Mammary epithelial cell (primary cell): Measurements from ENCODE around the gene HMX3.

Source experiments
- EZH2 ChIP-seq: IDR thresholded peaks from 2 replicates; pipeline ENCODE4 v1.6.1; 2012; ENCODE audit warnings: low read length, inconsistent platforms, borderline replicate concordance
- TF ChIP-seq, protein P1 (sequence below), 2 donors: IDR thresholded peaks in 1 of 2; conservative IDR thresholded peaks in 1 of 2; 2 replicates each; pipeline ENCODE4 v1.5.1; 2011 to 2012; ENCODE audit warnings: inconsistent platforms in 2 of 2, low read length in 2 of 2, mild to moderate bottlenecking in 2 of 2, control low read depth in 1 of 2, low read depth in 1 of 2; ENCODE audit not compliant: insufficient read depth in 1 of 2; ENCODE audit errors: extremely low read depth in 1 of 2

DNA sequence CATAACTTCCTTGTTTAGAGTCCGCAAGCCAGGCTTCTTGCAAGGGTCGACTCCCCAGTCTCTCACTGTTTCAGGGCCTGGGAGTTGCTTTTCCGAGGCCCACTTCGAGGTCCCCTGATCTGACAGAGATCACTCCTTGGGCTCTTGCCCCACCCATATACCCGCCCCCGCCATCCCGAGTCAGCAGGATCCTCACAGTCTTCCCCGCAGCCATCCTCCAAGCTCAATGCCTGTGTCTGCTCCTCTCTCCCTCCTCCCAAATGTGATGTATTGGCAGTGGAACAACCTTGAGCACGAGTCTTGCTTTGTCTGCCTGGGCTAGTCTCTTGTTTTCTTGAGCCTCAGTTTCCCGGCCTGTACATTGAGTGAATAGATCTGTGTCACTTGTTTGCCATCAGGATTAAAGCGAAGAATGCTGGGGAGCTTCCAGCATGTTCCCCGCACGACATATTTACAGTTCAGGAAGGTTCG is 9.8 kb downstream of the HMX3 start:
- TF ChIP-seq, protein P1, sequence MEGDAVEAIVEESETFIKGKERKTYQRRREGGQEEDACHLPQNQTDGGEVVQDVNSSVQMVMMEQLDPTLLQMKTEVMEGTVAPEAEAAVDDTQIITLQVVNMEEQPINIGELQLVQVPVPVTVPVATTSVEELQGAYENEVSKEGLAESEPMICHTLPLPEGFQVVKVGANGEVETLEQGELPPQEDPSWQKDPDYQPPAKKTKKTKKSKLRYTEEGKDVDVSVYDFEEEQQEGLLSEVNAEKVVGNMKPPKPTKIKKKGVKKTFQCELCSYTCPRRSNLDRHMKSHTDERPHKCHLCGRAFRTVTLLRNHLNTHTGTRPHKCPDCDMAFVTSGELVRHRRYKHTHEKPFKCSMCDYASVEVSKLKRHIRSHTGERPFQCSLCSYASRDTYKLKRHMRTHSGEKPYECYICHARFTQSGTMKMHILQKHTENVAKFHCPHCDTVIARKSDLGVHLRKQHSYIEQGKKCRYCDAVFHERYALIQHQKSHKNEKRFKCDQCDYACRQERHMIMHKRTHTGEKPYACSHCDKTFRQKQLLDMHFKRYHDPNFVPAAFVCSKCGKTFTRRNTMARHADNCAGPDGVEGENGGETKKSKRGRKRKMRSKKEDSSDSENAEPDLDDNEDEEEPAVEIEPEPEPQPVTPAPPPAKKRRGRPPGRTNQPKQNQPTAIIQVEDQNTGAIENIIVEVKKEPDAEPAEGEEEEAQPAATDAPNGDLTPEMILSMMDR (conservative IDR thresholded peaks at IDR 0.05 in 1 of 2, IDR thresholded peaks at IDR 0.05 in 1 of 2; ENCODE audit: extremely low read depth in 1 of 2, insufficient read depth in 1 of 2, low read depth in 1 of 2, low read length in 2 of 2) = no peak
- no peak for TF ChIP-seq EZH2
